Neural progenitor cell (in vitro differentiated cells): ENCODE measurements around the gene GPATCH1.

Experiments used
- CTCF ChIP-seq: fragments of 200-600 bp; sonication (generic); IDR thresholded peaks from 2 replicates; pipeline ENCODE4 v1.5.1; 2017; ENCODE audit warnings: antibody characterized with exemption, mild to moderate bottlenecking
- EZH2 ChIP-seq: fragments of 200-600 bp; sonication (generic); IDR thresholded peaks from 2 replicates; pipeline ENCODE4 v1.6.1; 2017; ENCODE audit warnings: antibody characterized with exemption, mild to moderate bottlenecking, moderate library complexity
- EZH2phosphoT487 ChIP-seq: fragments of 200-600 bp; sonication (generic); IDR thresholded peaks from 2 replicates; pipeline ENCODE4 v1.6.1; 2017; ENCODE audit warnings: antibody characterized with exemption

GRCh38 chr19:33174186-33174585 lies 93.2 kb downstream of the GPATCH1 start:
- TF ChIP-seq EZH2 = no peak
- no peak for TF ChIP-seq CTCF
- TF ChIP-seq EZH2phosphoT487 = no peak
